Liver (tissue), 9 donors: ENCODE results near the gene SLC28A3. TPM values are rescaled to one million over a fixed set of nuclear protein-coding genes. Genes with fewer than 3 reads are reported as not detected.

Experiments
- DNase-seq: peaks from one replicate; pipeline ENCODE4 v3.0.0-alpha.2; 2017; ENCODE audit warnings: low spot score
- H3K27ac ChIP-seq, 2 donors: one replicate each; pipeline ENCODE4 v1.7.0; 2013; ENCODE audit warnings: inconsistent platforms in 2 of 2, low read length in 2 of 2, control low read depth in 1 of 2, low read depth in 1 of 2, mild to moderate bottlenecking in 1 of 2
- H3K27me3 ChIP-seq, 4 donors: one replicate each; pipeline versions ENCODE4 v1.6.1 to v1.7.0; 2013; ENCODE audit warnings: low read length in 3 of 4, inconsistent platforms in 1 of 4, mild to moderate bottlenecking in 1 of 4, moderate library complexity in 1 of 4; ENCODE audit not compliant: control insufficient read depth in 4 of 4, insufficient read depth in 4 of 4
- H3K36me3 ChIP-seq, 4 donors: one replicate each; pipeline versions ENCODE4 v1.6.1 to v1.7.0; 2013; ENCODE audit warnings: low read length in 3 of 4, mild to moderate bottlenecking in 3 of 4, low read depth in 1 of 4, moderate library complexity in 1 of 4; ENCODE audit not compliant: control insufficient read depth in 4 of 4, insufficient read depth in 3 of 4
- H3K4me1 ChIP-seq, 4 donors: one replicate each; pipeline versions ENCODE4 v1.6.1 to v1.7.0; 2013; ENCODE audit warnings: low read length in 3 of 4, mild to moderate bottlenecking in 3 of 4, moderate library complexity in 1 of 4; ENCODE audit not compliant: control insufficient read depth in 4 of 4, insufficient read depth in 4 of 4
- H3K4me3 ChIP-seq, 3 donors: one replicate each; pipeline versions ENCODE4 v1.6.1 to v1.7.0; 2013; ENCODE audit warnings: low read length in 3 of 3, control low read depth in 1 of 3, low read depth in 1 of 3, mild to moderate bottlenecking in 1 of 3
- H3K9ac ChIP-seq, 2 donors: one replicate each; pipeline ENCODE4 v1.7.0; 2013; ENCODE audit warnings: low read length in 2 of 2, mild to moderate bottlenecking in 2 of 2, moderate library complexity in 2 of 2, control low read depth in 1 of 2, low read depth in 1 of 2
- H3K9me3 ChIP-seq, 4 donors: one replicate each; pipeline versions ENCODE4 v1.6.1 to v1.7.0; 2013; ENCODE audit warnings: low read length in 3 of 4; ENCODE audit not compliant: control insufficient read depth in 4 of 4
- ATF3 ChIP-seq: IDR thresholded peaks from 2 replicates; pipeline ENCODE4 v1.6.1; 2016; ENCODE audit warnings: antibody characterized with exemption
- CTCF ChIP-seq: fragments of 150-350 bp; IDR thresholded peaks from 2 replicates; pipeline ENCODE4 v1.5.1; 2017; ENCODE audit warnings: improper control_type of control experiment, low read depth, low read length; ENCODE audit not compliant: missing input control
- EGR1 ChIP-seq, 2 donors: IDR thresholded peaks; 2 replicates each; pipeline ENCODE4 v1.6.1; 2016 to 2018; ENCODE audit warnings: antibody characterized with exemption in 2 of 2, low read depth in 2 of 2
- FOXA1 ChIP-seq: IDR thresholded peaks from 2 replicates; pipeline ENCODE4 v1.6.1; 2016; ENCODE audit warnings: antibody characterized with exemption
- FOXA2 ChIP-seq: IDR thresholded peaks from 2 replicates; pipeline ENCODE4 v1.6.1; 2016; ENCODE audit warnings: antibody characterized with exemption
- GABPA ChIP-seq, 2 donors: IDR thresholded peaks in 1 of 2; conservative IDR thresholded peaks in 1 of 2; 2 replicates each; pipeline ENCODE4 v1.6.1; 2016; ENCODE audit warnings: antibody characterized with exemption in 2 of 2, mild to moderate bottlenecking in 1 of 2, moderate library complexity in 1 of 2
- HNF4A ChIP-seq, 2 donors: conservative IDR thresholded peaks; 2 replicates each; pipeline ENCODE4 v1.6.1; 2016; ENCODE audit warnings: antibody characterized with exemption in 2 of 2, mild to moderate bottlenecking in 2 of 2
- HNF4G ChIP-seq: IDR thresholded peaks from 2 replicates; pipeline ENCODE4 v1.6.1; 2016; ENCODE audit warnings: antibody characterized with exemption
- JUND ChIP-seq, 2 donors: IDR thresholded peaks; 2 replicates each; pipeline ENCODE4 v1.6.1; 2016; ENCODE audit warnings: antibody characterized with exemption in 2 of 2
- MAX ChIP-seq: IDR thresholded peaks from 2 replicates; pipeline ENCODE4 v1.6.1; 2016; ENCODE audit warnings: antibody characterized with exemption
- NR2F2 ChIP-seq: IDR thresholded peaks from 2 replicates; pipeline ENCODE4 v1.6.1; 2016; ENCODE audit warnings: antibody characterized with exemption
- RAD21 ChIP-seq, 2 donors: IDR thresholded peaks; 2 replicates each; pipeline ENCODE4 v1.6.1; 2016; ENCODE audit warnings: antibody characterized with exemption in 2 of 2, mild to moderate bottlenecking in 2 of 2
- REST ChIP-seq: IDR thresholded peaks from 2 replicates; pipeline ENCODE4 v1.6.1; 2016; ENCODE audit warnings: antibody characterized with exemption, mild to moderate bottlenecking
- RXRA ChIP-seq, 2 donors: IDR thresholded peaks; 2 replicates each; pipeline ENCODE4 v1.6.1; 2017 to 2018; ENCODE audit warnings: antibody characterized with exemption in 2 of 2, mild to moderate bottlenecking in 1 of 2
- SP1 ChIP-seq: IDR thresholded peaks from 2 replicates; pipeline ENCODE4 v1.6.1; 2018; ENCODE audit warnings: antibody characterized with exemption, mild to moderate bottlenecking
- TAF1 ChIP-seq: conservative IDR thresholded peaks from 2 replicates; pipeline ENCODE4 v1.6.1; 2016; ENCODE audit warnings: antibody characterized with exemption, mild to moderate bottlenecking
- YY1 ChIP-seq: IDR thresholded peaks from 2 replicates; pipeline ENCODE4 v1.6.1; 2016; ENCODE audit warnings: antibody characterized with exemption, mild to moderate bottlenecking
- ZBTB33 ChIP-seq: IDR thresholded peaks from 2 replicates; pipeline ENCODE4 v1.6.1; 2016; ENCODE audit warnings: antibody characterized with exemption
- WGBS: extraction: QIAGEN DNeasy Blood & Tissue Kit; methylation state at CpG from one replicate; pipeline ENCODE4 v1.1.7; 2013; 5-methylcytosine and 5-hydroxymethylcytosine counted together
- polyA plus RNA-seq, 2 donors: library from polyadenylated mRNA; stranded (reverse) in 1 of 2; unstranded in 1 of 2; fragments of 200-250 nt in 1 of 2; fragments of >200 nt in 1 of 2; fragmentation: Nextera tagmentation in 1 of 2; extraction: Ambion mirVana in 1 of 2; gene quantifications; one replicate each; pipeline versions ENCODE4 v1.2.1 to v1.2.3, GENCODE V29; 2013 to 2015
- total RNA-seq, 2 donors: library from RNA; depleted of rRNA; stranded (reverse); fragments of >200 nt; gene quantifications; one replicate each; pipeline ENCODE4 v1.2.3, GENCODE V29; 2014
- donor health status: healthy.
- donor health status: healthy.
- donor health status: healthy.
- donor health status: healthy.
- donor health status: healthy.

SLC28A3 gene
- total and polyA plus RNA-seq, 4 donors, result 0.07 to 1.3 (median 0.28) TPM

- H3K9me3 ChIP-seq, result no peaks in the 10 kb centered on the region
- H3K4me3 ChIP-seq, result no peak overlapping the region
- 79% methylated on average over 1 of the region's 1 CpG for WGBS
- no peak overlapping the region for H3K27ac ChIP-seq
- H3K36me3 ChIP-seq, result no peaks in the 10 kb centered on the region
- TF ChIP-seq FOXA1 (no peak), SP1 (no peak), ATF3 (no peak), ZBTB33 (no peak), FOXA2 (no peak), EGR1 (IDR thresholded peaks at IDR 0.05; ENCODE audit: low read depth in 2 of 2) (no peak), CTCF (no peak), GABPA (IDR thresholded peaks at IDR 0.05 in 1 of 2, conservative IDR thresholded peaks at IDR 0.05 in 1 of 2) (no peak), HNF4G (no peak), NR2F2 (no peak), RAD21 (IDR thresholded peaks at IDR 0.05) (no peak), RXRA (IDR thresholded peaks at IDR 0.05) (no peak), MAX (no peak), YY1 (no peak), TAF1 (no peak)
- no peak for DNase-seq
- no peak overlapping the region for H3K9ac ChIP-seq
- no peaks in the 10 kb centered on the region for H3K27me3 ChIP-seq
- peaks cover 0 to 3% (median 1%) of the 10 kb centered on the region in 4 donors for H3K4me1 ChIP-seq
These were observed 44.1 kb upstream of the SLC28A3 start for GRCh38 chr9:84384617-84385016.

GRCh38 chr9:84383178-84383577 is 42.6 kb upstream of the SLC28A3 start:
- TF ChIP-seq ZBTB33 (no peak), HNF4A (conservative IDR thresholded peaks at IDR 0.05) (no peak), JUND (IDR thresholded peaks at IDR 0.05) (no peak), SP1 (no peak), REST (no peak), CTCF (no peak), TAF1 (no peak), RAD21 (IDR thresholded peaks at IDR 0.05) (no peak), ATF3 (no peak)
- 71% methylated on average over 3 of the region's 3 CpGs for WGBS

More at GRCh38 chr9:84383178-84383577, 42.6 kb upstream of the SLC28A3 start:
- H3K4me1 ChIP-seq, result peaks cover 0 to 3% (median 1%) of the 10 kb centered on the region in 4 donors
- no peaks in the 10 kb centered on the region for H3K9me3 ChIP-seq
- H3K4me3 ChIP-seq, result no peak overlapping the region
- no peak for DNase-seq
- no peak overlapping the region for H3K27ac ChIP-seq
- H3K36me3 ChIP-seq, result no peaks in the 10 kb centered on the region
- no peak overlapping the region for H3K9ac ChIP-seq
- H3K27me3 ChIP-seq, result no peaks in the 10 kb centered on the region
